ENCODE results near the gene MAP4K4. TPM values are rescaled to one million over a fixed set of nuclear protein-coding genes. Genes with fewer than 3 reads are reported as not detected.

MAP4K4 gene
- total RNA-seq, 1 experiment from 2014 or later = 162 TPM

DNA sequence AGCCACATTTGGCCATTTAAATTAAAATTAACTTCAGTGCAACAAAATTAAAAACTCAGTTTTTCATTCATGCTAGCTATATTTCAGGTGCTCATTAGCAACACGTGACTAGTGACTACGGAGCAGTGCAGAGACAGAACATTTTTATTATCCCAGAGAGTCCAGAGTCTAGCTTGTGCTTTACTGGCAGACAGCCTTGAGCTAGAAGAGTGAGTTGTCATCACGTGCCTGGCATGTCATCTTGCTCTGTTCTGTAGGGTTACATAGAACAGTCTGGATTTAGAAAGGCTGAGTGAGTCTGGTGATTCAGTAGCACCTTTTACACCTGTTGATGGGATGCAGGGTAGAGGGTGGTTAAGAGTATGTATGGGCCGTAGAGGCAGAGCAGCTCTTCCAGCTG lies 157.4 kb downstream of the MAP4K4 start:
- ChIA-PET CTCF (interaction anchor here (0.8 to 1.4 kb wide), 2 partner anchors 23 to 29 kb away, joined by 3 to 7 read pairs; no protein-coding TSS in a partner anchor), POLR2A (no interaction called here)
- no TSS peak for BruUV-seq (replicated peaks)
- Mint-ChIP-seq H3K4me3 (ENCODE audit: unreplicated experiment) (no peak overlapping the region), H3K4me1 (ENCODE audit: insufficient read depth, unreplicated experiment) (peaks cover 14% of the 10 kb centered on the region), H3K9me3 (ENCODE audit: unreplicated experiment) (no peaks in the 10 kb centered on the region), H3K27ac (ENCODE audit: low read depth, unreplicated experiment) (no peak overlapping the region), H3K36me3 (ENCODE audit: insufficient read depth, unreplicated experiment) (peaks cover 80% of the 10 kb centered on the region), H3K27me3 (ENCODE audit: insufficient read depth, unreplicated experiment) (no peaks in the 10 kb centered on the region)
- TF ChIP-seq, protein P1, sequence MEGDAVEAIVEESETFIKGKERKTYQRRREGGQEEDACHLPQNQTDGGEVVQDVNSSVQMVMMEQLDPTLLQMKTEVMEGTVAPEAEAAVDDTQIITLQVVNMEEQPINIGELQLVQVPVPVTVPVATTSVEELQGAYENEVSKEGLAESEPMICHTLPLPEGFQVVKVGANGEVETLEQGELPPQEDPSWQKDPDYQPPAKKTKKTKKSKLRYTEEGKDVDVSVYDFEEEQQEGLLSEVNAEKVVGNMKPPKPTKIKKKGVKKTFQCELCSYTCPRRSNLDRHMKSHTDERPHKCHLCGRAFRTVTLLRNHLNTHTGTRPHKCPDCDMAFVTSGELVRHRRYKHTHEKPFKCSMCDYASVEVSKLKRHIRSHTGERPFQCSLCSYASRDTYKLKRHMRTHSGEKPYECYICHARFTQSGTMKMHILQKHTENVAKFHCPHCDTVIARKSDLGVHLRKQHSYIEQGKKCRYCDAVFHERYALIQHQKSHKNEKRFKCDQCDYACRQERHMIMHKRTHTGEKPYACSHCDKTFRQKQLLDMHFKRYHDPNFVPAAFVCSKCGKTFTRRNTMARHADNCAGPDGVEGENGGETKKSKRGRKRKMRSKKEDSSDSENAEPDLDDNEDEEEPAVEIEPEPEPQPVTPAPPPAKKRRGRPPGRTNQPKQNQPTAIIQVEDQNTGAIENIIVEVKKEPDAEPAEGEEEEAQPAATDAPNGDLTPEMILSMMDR (IDR thresholded peaks at IDR 0.05; ENCODE audit: unreplicated experiment) = no peak
- DNase-seq (ENCODE audit: unreplicated experiment) = no peak
- intact Hi-C loops (cut with micrococcal nuclease) = no loop called here

DNA sequence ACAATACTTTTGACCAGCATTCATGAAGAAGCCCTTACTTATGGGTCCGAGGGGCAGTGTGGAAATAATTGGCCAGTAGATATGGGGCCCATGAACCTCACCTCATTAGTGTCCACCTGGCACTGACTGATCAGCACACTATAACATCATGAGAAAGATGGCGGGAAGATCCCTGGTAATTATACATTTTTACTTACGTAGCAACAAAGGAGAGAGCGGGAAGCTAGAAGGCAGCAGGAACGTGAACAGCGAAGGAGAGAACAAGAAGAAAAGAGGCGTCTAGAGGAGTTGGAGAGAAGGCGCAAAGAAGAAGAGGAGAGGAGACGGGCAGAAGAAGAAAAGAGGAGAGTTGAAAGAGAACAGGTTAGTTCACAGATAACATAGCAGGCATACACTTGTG lies 158.3 kb downstream of the MAP4K4 start:
- Mint-ChIP-seq H3K27me3 (ENCODE audit: insufficient read depth, unreplicated experiment) (no peaks in the 10 kb centered on the region), H3K27ac (ENCODE audit: low read depth, unreplicated experiment) (no peak overlapping the region), H3K4me3 (ENCODE audit: unreplicated experiment) (no peak overlapping the region), H3K4me1 (ENCODE audit: insufficient read depth, unreplicated experiment) (peaks cover 14% of the 10 kb centered on the region), H3K36me3 (ENCODE audit: insufficient read depth, unreplicated experiment) (peaks cover 80% of the 10 kb centered on the region), H3K9me3 (ENCODE audit: unreplicated experiment) (no peaks in the 10 kb centered on the region)
- CTCF ChIA-PET = interaction anchor here (1.4 kb wide), 1 partner anchor 514 kb away, joined by 6 read pairs; no protein-coding TSS in a partner anchor
- intact Hi-C loops (cut with micrococcal nuclease) = no loop called here
- no peak for DNase-seq (ENCODE audit: unreplicated experiment)
- TF ChIP-seq, protein P1 (IDR thresholded peaks at IDR 0.05; ENCODE audit: unreplicated experiment) = no peak
- POLR2A ChIA-PET = no interaction called here
- BruUV-seq (replicated peaks) = no TSS peak

DNA sequence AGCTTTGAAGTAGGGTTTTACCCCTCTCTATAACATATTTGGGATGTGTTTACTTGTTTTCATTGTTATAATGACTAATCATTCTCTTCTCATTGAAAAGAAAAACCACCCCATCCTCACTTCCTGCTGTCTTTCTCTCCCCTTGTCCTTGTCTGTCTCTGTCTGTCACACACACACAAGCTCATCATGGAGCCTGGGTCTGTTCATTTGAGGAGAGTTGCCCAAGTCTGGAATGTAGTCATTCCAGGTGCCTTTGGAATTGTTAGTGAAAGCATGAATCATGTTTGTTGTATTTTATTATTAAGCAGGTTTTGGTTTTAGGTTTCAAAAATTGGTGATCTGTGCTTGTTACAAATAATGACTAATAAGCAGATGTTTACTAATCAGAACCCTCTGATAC lies 160.7 kb downstream of the MAP4K4 start:
- Mint-ChIP-seq H3K36me3 (ENCODE audit: insufficient read depth, unreplicated experiment) (peaks cover 89% of the 10 kb centered on the region), H3K4me1 (ENCODE audit: insufficient read depth, unreplicated experiment) (peaks cover 14% of the 10 kb centered on the region), H3K27me3 (ENCODE audit: insufficient read depth, unreplicated experiment) (no peaks in the 10 kb centered on the region), H3K4me3 (ENCODE audit: unreplicated experiment) (no peak overlapping the region), H3K27ac (ENCODE audit: low read depth, unreplicated experiment) (peak overlapping the region; percentile 25), H3K9me3 (ENCODE audit: unreplicated experiment) (no peaks in the 10 kb centered on the region)
- TF ChIP-seq, protein P1 (IDR thresholded peaks at IDR 0.05; ENCODE audit: unreplicated experiment) = no peak
- CTCF ChIA-PET = interaction anchor here (0.5 to 1.3 kb wide), 7 partner anchors 12 to 615 kb away, joined by 3 to 5 read pairs (median 4); partner anchors contain the start of gene SLC9A4
- intact Hi-C loops (cut with micrococcal nuclease) = no loop called here
- POLR2A ChIA-PET = interaction anchor here (0.6 to 1.5 kb wide), 3 partner anchors 10 to 161 kb away, joined by 3 read pairs; partner anchors contain the start of gene MAP4K4
- DNase-seq (ENCODE audit: unreplicated experiment) = peak; percentile 32
- BruUV-seq (replicated peaks) = no TSS peak

DNA sequence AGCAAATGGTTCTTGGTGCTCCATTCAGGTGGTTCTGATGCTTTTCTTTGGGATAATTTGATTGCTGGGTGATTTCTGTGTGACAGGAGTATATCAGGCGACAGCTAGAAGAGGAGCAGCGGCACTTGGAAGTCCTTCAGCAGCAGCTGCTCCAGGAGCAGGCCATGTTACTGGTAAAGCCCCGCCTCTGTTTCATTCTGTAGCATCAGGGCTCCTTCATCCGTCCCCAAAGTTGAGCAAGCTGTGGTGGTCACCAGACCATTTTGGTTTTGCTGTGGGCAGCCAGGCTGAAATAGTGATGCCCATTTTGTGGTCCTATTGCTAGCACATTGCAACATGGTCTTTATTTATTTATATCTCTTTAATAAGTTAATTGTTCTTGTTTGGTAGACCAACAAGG lies 161.4 kb downstream of the MAP4K4 start:
- intact Hi-C loops (cut with micrococcal nuclease) = no loop called here
- DNase-seq (ENCODE audit: unreplicated experiment) = no peak
- ChIA-PET POLR2A (interaction anchor here (1.0 to 1.5 kb wide), 2 partner anchors 9 to 162 kb away, joined by 3 read pairs; partner anchors contain the start of gene MAP4K4), CTCF (interaction anchor here (0.9 to 1.3 kb wide), 2 partner anchors 517 to 614 kb away, joined by 4 to 5 read pairs; partner anchors contain the start of gene SLC9A4)
- TF ChIP-seq, protein P1 (IDR thresholded peaks at IDR 0.05; ENCODE audit: unreplicated experiment) = no peak
- Mint-ChIP-seq H3K9me3 (ENCODE audit: unreplicated experiment) (no peaks in the 10 kb centered on the region), H3K4me1 (ENCODE audit: insufficient read depth, unreplicated experiment) (peaks cover 14% of the 10 kb centered on the region), H3K4me3 (ENCODE audit: unreplicated experiment) (no peak overlapping the region), H3K27ac (ENCODE audit: low read depth, unreplicated experiment) (no peak overlapping the region), H3K27me3 (ENCODE audit: insufficient read depth, unreplicated experiment) (no peaks in the 10 kb centered on the region), H3K36me3 (ENCODE audit: insufficient read depth, unreplicated experiment) (peaks cover 88% of the 10 kb centered on the region)
- BruUV-seq (replicated peaks) = no TSS peak

Data from MCF 10A (cell line).